GM19240 (cell line): Measurements from ENCODE around the gene FAM161B.
"Not testable (repeated sequence)": the region's sequence is repeated elsewhere in the genome, so short reads cannot be mapped to it uniquely, and the experiment has no call there.

Experiments used
- DNase-seq: peaks from one replicate; pipeline ENCODE4 v3.0.0; 2011; ENCODE audit warnings: low spot score; ENCODE audit not compliant: insufficient read length

Gene FAM161B

GRCh38 chr14:73944432-73945158 is 5.3 kb downstream of the FAM161B start:
- no peak for DNase-seq

GRCh38 chr14:73943083-73943482 is 6.8 kb downstream of the FAM161B start:
- DNase-seq: no peak

- DNase-seq: no peak
These were observed 7.7 kb downstream of the FAM161B start for GRCh38 chr14:73942180-73942579.

- no peak for DNase-seq
These were observed 12.9 kb downstream of the FAM161B start for GRCh38 chr14:73937012-73937411.

GRCh38 chr14:73936548-73936947 is 13.3 kb downstream of the FAM161B start:
- no peak for DNase-seq

GRCh38 chr14:73935666-73936065 is 14.2 kb downstream of the FAM161B start:
- no peak for DNase-seq

GRCh38 chr14:73924337-73924736 is 25.6 kb downstream of the FAM161B start:
- no peak for DNase-seq

GRCh38 chr14:73919457-73919856 is 30.4 kb downstream of the FAM161B start:
- not testable (repeated sequence) for DNase-seq

GRCh38 chr14:73916324-73916723 is 33.6 kb downstream of the FAM161B start:
- no peak for DNase-seq

- DNase-seq: no peak
These were observed 36.6 kb downstream of the FAM161B start for GRCh38 chr14:73913256-73913655.

- no peak for DNase-seq
These were observed 40.2 kb downstream of the FAM161B start for GRCh38 chr14:73909681-73910080.

GRCh38 chr14:73903028-73903427 is 46.9 kb downstream of the FAM161B start:
- DNase-seq: no peak

GRCh38 chr14:73896521-73896920 is 53.4 kb downstream of the FAM161B start:
- no peak for DNase-seq

- no peak for DNase-seq
These were observed 54.0 kb downstream of the FAM161B start for GRCh38 chr14:73895939-73896338.

- not testable (repeated sequence) for DNase-seq
These were observed 55.7 kb downstream of the FAM161B start for GRCh38 chr14:73894180-73894687.

GRCh38 chr14:73889376-73889775 is 60.5 kb downstream of the FAM161B start:
- no peak for DNase-seq

GRCh38 chr14:73888971-73889370 is 60.9 kb downstream of the FAM161B start:
- DNase-seq: no peak

- DNase-seq: no peak
These were observed 61.5 kb downstream of the FAM161B start for GRCh38 chr14:73888460-73888725.

GRCh38 chr14:73887694-73888459 is 62.0 kb downstream of the FAM161B start:
- no peak for DNase-seq

GRCh38 chr14:73887318-73887616 is 62.6 kb downstream of the FAM161B start:
- DNase-seq: no peak

- DNase-seq: peak; percentile 71
These were observed 63.2 kb downstream of the FAM161B start, which contains the start of gene ZNF410 for GRCh38 chr14:73886449-73887317. ZNF410 (plus strand) TSS chr14:73886859; CDS start chr14:73892176, 5,317 bp downstream.
